ENCODE data around the gene SLC35A2. TPM values are rescaled to one million over a fixed set of nuclear protein-coding genes. Genes with fewer than 3 reads are reported as not detected.

SLC35A2 gene
- total and polyA plus RNA-seq, 2 of the 4 experiments (the other 2 are of a cell fraction): 10.8 to 48.3 TPM

DNA sequence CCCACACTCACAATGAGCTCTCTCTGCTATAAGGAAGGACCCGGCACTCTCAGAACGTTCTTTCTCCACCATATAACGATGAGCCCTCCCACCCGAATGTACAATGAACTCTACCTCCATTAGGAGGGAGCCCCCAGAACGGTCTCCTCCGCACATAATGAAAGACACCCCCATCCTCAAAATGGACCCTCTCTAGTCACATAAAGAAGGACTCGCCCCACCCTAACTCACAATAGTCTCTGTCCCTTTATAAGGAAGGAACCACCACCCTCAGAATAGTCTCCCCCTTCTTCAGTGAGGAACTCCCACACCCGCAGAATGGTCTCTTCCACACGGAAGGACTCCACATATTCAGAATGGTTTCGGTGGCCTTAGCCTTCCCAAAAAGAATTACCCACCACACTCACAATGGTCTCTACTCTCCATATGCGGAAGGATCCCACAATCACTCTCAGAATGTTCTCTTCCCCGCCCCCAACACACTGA is 477 bp downstream of the SLC35A2 start:
- BruUV-seq (replicated peaks): no TSS peak
- Histone ChIP-seq H3K27ac (ENCODE audit: insufficient read depth, low read length) (peak overlapping the region; percentile 81), H3K23ac (ENCODE audit: low read depth, low read length) (peak overlapping the region; percentile 99), H3K4me3 (ENCODE audit: insufficient read depth, low read depth, low read length) (peak overlapping the region; percentile 98), H3K9me3 (ENCODE audit: control insufficient read depth, insufficient read depth, low read length) (no peaks in the 10 kb centered on the region), H3K4me2 (ENCODE audit: low read depth, low read length) (peak overlapping the region; percentile 95), H2BK120ac (ENCODE audit: low read depth, low read length) (peak overlapping the region; percentile 42; the same call in 1 of the 2 replicates), H3K9ac (ENCODE audit: low read depth, low read length) (peak overlapping the region; percentile 94), H2AK5ac (ENCODE audit: low read depth, low read length) (peak overlapping the region; percentile 96; the same call in 1 of the 2 replicates), H3K4me1 (ENCODE audit: control insufficient read depth, insufficient read depth, low read length) (peaks cover 3% of the 10 kb centered on the region; the same call in 1 of the 2 replicates), H3K18ac (ENCODE audit: low read depth, low read length) (peak overlapping the region; percentile 34; the same call in 1 of the 2 replicates), H3K79me1 (ENCODE audit: low read depth in 1 of 2, low read length in 2 of 2) (peaks cover 13 to 26% of the 10 kb centered on the region in 2 experiments), H3K9me1 (ENCODE audit: insufficient read depth, low read length) (peaks cover 3% of the 10 kb centered on the region; the same call in 1 of the 2 replicates), H2BK20ac (ENCODE audit: low read depth, low read length) (no peak overlapping the region), H3K27me3 (ENCODE audit: control insufficient read depth, insufficient read depth, low read length) (no peaks in the 10 kb centered on the region), H3K56ac (ENCODE audit: extremely low read depth, insufficient read depth, low read length) (peak overlapping the region; percentile 64; the same call in 1 of the 2 replicates), H4K8ac (ENCODE audit: low read depth in 2 of 2, low read length in 2 of 2) (peak overlapping the region; percentile 86 to 92), H2BK15ac (ENCODE audit: low read depth, low read length) (0 out of 3 replicates have a peak overlapping the region, but pooled peaks have one; percentile 11), H4K91ac (ENCODE audit: insufficient read depth, low read depth, low read length) (peak overlapping the region; percentile 85), H4K5ac (ENCODE audit: low read depth, low read length) (peak overlapping the region; percentile 92), H2AFZ (replicated peaks; ENCODE audit: low read length, poor library complexity) (peak overlapping the region; percentile 92), H4K20me1 (ENCODE audit: insufficient read depth, low read length) (no peaks in the 10 kb centered on the region), H3K36me3 (ENCODE audit: control insufficient read depth, insufficient read depth, low read length) (peaks cover 9% of the 10 kb centered on the region; the same call in 1 of the 2 replicates), H2AK9ac (replicated peaks; ENCODE audit: low read depth, low read length, poor library complexity) (peak overlapping the region; percentile 97), H2BK5ac (ENCODE audit: low read depth, low read length, poor library complexity, severe bottlenecking) (peak overlapping the region; percentile 78), H3K14ac (replicated peaks; ENCODE audit: low read depth, low read length) (peak overlapping the region; percentile 96), H3K4ac (ENCODE audit: low read depth, low read length) (peak overlapping the region; percentile 87)
- 12% methylated on average over 11 of the region's 12 CpGs; no CpG with 5 or more reads in 1 of the 2 experiments for WGBS, 2 experiments (ENCODE audit: extremely low coverage in 2 of 2, insufficient read length in 1 of 2)
- DNase-seq (peak; percentile 21), ATAC-seq (ENCODE audit: low read depth) (peak; percentile 50)
- POLR2A ChIA-PET (ENCODE audit: unreplicated experiment): interaction anchor here (0.5 kb wide), 1 partner anchor 13 kb away, joined by 3 read pairs; the partner anchor contains the start of genes PQBP1 and TIMM17B
- CTCF ChIA-PET: no interaction called here
- in situ Hi-C loops (cut with MboI; ENCODE audit: low sequenced_read_pairs) (no loop called here), intact Hi-C loops (cut with micrococcal nuclease) (no loop called here), dilution Hi-C loops (cut with HindIII; ENCODE audit: low sequenced_read_pairs, unreplicated experiment) (no loop called here)
- no peak for TF ChIP-seq SMC3 (IDR thresholded peaks at IDR 0.05; ENCODE audit: low read depth, low read length)
- TF ChIP-seq RAD21 (IDR thresholded peaks at IDR 0.05; ENCODE audit: low read length): no peak
- TF ChIP-seq, protein P1, sequence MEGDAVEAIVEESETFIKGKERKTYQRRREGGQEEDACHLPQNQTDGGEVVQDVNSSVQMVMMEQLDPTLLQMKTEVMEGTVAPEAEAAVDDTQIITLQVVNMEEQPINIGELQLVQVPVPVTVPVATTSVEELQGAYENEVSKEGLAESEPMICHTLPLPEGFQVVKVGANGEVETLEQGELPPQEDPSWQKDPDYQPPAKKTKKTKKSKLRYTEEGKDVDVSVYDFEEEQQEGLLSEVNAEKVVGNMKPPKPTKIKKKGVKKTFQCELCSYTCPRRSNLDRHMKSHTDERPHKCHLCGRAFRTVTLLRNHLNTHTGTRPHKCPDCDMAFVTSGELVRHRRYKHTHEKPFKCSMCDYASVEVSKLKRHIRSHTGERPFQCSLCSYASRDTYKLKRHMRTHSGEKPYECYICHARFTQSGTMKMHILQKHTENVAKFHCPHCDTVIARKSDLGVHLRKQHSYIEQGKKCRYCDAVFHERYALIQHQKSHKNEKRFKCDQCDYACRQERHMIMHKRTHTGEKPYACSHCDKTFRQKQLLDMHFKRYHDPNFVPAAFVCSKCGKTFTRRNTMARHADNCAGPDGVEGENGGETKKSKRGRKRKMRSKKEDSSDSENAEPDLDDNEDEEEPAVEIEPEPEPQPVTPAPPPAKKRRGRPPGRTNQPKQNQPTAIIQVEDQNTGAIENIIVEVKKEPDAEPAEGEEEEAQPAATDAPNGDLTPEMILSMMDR (conservative IDR thresholded peaks at IDR 0.05; ENCODE audit: low read depth, low read length): no peak
- TF ChIP-seq, protein P2, sequence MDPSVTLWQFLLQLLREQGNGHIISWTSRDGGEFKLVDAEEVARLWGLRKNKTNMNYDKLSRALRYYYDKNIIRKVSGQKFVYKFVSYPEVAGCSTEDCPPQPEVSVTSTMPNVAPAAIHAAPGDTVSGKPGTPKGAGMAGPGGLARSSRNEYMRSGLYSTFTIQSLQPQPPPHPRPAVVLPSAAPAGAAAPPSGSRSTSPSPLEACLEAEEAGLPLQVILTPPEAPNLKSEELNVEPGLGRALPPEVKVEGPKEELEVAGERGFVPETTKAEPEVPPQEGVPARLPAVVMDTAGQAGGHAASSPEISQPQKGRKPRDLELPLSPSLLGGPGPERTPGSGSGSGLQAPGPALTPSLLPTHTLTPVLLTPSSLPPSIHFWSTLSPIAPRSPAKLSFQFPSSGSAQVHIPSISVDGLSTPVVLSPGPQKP (IDR thresholded peaks at IDR 0.05; ENCODE audit: borderline replicate concordance, low read depth, low read length): no peak
- TF ChIP-seq MAZ (IDR thresholded peaks at IDR 0.05; ENCODE audit: borderline replicate concordance, low read depth, low read length): no peak
- TF ChIP-seq CHD1 (IDR thresholded peaks at IDR 0.05; ENCODE audit: low read depth, low read length): no peak
- TF ChIP-seq RCOR1 (IDR thresholded peaks at IDR 0.05; ENCODE audit: insufficient replicate concordance, low read length): no peak
- TF ChIP-seq MXI1 (IDR thresholded peaks at IDR 0.05; ENCODE audit: borderline replicate concordance, low read depth, low read length): no peak
- no peak for TF ChIP-seq RFX5 (IDR thresholded peaks at IDR 0.05; ENCODE audit: low read depth, low read length)
- TF ChIP-seq CEBPB (IDR thresholded peaks at IDR 0.05; ENCODE audit: low read depth, low read length): no peak

Data from IMR-90 (cell line).